Kidney (tissue), 14 donors: ENCODE results near the gene IQCM. TPM values are rescaled to one million over a fixed set of nuclear protein-coding genes. Genes with fewer than 3 reads are reported as not detected.

Source experiments
- DNase-seq, 5 donors: peaks; one replicate each; pipeline ENCODE4 v3.0.0-alpha.2; 2013 to 2020
- FAIRE-seq: peaks from 2 replicates; lab custom pipeline; 2012; peaks lifted over from hg19 to GRCh38; lab: Jason Lieb, UNC
- H3K27ac ChIP-seq, 2 donors: one replicate each; pipeline ENCODE4 v1.7.0; 2013; ENCODE audit warnings: low read depth in 2 of 2, low read length in 2 of 2, inconsistent platforms in 1 of 2
- H3K27me3 ChIP-seq: one replicate; pipeline ENCODE4 v1.7.1; 2013; ENCODE audit warnings: low read length, inconsistent platforms; ENCODE audit not compliant: control insufficient read depth, insufficient read depth
- H3K36me3 ChIP-seq, 3 donors: one replicate each; pipeline versions ENCODE4 v1.7.0 to v1.7.1; 2013; ENCODE audit warnings: low read length in 3 of 3, control low read depth in 1 of 3, inconsistent platforms in 1 of 3; ENCODE audit not compliant: insufficient read depth in 3 of 3, control insufficient read depth in 2 of 3
- H3K4me1 ChIP-seq, 3 donors: one replicate each; pipeline versions ENCODE4 v1.7.0 to v1.7.1; 2013; ENCODE audit warnings: low read length in 3 of 3, inconsistent platforms in 1 of 3, low read depth in 1 of 3; ENCODE audit not compliant: control insufficient read depth in 2 of 3, insufficient read depth in 2 of 3
- H3K4me3 ChIP-seq, 3 donors: one replicate each; pipeline versions ENCODE4 v1.7.0 to v1.8.1; 2013; ENCODE audit warnings: low read length in 3 of 3, control low read depth in 1 of 3, inconsistent platforms in 1 of 3
- H3K9ac ChIP-seq, 3 donors: one replicate each; pipeline versions ENCODE4 v1.7.0 to v1.7.1; 2013; ENCODE audit warnings: low read length in 3 of 3, control low read depth in 1 of 3, inconsistent platforms in 1 of 3
- H3K9me3 ChIP-seq, 3 donors: one replicate each; pipeline versions ENCODE4 v1.7.0 to v1.7.1; 2013; ENCODE audit warnings: low read length in 3 of 3, control low read depth in 1 of 3, inconsistent platforms in 1 of 3; ENCODE audit not compliant: control insufficient read depth in 2 of 3, insufficient read depth in 1 of 3
- intact Hi-C: fragments of 100-400 bp; cut with DNase I; formaldehyde crosslinking; loops from one replicate; pipeline ENCODE4 v1.11.1; 2022
- polyA plus RNA-seq: library from polyadenylated mRNA; stranded (reverse); fragments of 350-450 nt; fragmentation: Illumina TruSeq; extraction: RNeasy Lipid Tissue Mini Kit (QIAGEN cat#74804); gene quantifications from one replicate; pipeline ENCODE4 v1.2.3, GENCODE V29; 2014; ENCODE audit warnings: low read depth, low replicate concordance; ENCODE audit not compliant: insufficient read depth
- total RNA-seq: library from RNA; stranded (reverse); fragmentation: NEBNext Ultra II Directional; extraction: Animal tissue kit (Norgen Biotek cat#: 25700); gene quantifications from one replicate; pipeline ENCODE4 v1.2.1, GENCODE V29; 2021
- TF ChIP-seq, protein P1 (sequence below): IDR thresholded peaks from 3 replicates; pipeline ENCODE4 v1.5.1; 2012; ENCODE audit warnings: mild to moderate bottlenecking, moderate library complexity, borderline replicate concordance; ENCODE audit not compliant: insufficient read depth; ENCODE audit errors: extremely low read depth
- donor health status: control.
- donor health status: control.
- donor health status: control.
- donor health status: control.
- donor health status: control.
- donor health status: DM: yes; HTN: yes; CAD: no.
- donor health status: Normal renal cell carcinoma (clear cell type).

The IQCM gene
- total and polyA plus RNA-seq, 2 donors from 2014 or later, result not detected

- H3K27me3 ChIP-seq, result no peaks in the 10 kb centered on the region
- H3K4me3 ChIP-seq, result no peak overlapping the region
- H3K27ac ChIP-seq, result no peak overlapping the region
- H3K36me3 ChIP-seq, result no peaks in the 10 kb centered on the region
- no peaks in the 10 kb centered on the region for H3K9me3 ChIP-seq
- DNase-seq, result no peak
- H3K9ac ChIP-seq, result no peak overlapping the region
- TF ChIP-seq, protein P1, sequence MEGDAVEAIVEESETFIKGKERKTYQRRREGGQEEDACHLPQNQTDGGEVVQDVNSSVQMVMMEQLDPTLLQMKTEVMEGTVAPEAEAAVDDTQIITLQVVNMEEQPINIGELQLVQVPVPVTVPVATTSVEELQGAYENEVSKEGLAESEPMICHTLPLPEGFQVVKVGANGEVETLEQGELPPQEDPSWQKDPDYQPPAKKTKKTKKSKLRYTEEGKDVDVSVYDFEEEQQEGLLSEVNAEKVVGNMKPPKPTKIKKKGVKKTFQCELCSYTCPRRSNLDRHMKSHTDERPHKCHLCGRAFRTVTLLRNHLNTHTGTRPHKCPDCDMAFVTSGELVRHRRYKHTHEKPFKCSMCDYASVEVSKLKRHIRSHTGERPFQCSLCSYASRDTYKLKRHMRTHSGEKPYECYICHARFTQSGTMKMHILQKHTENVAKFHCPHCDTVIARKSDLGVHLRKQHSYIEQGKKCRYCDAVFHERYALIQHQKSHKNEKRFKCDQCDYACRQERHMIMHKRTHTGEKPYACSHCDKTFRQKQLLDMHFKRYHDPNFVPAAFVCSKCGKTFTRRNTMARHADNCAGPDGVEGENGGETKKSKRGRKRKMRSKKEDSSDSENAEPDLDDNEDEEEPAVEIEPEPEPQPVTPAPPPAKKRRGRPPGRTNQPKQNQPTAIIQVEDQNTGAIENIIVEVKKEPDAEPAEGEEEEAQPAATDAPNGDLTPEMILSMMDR, result no peak
- intact Hi-C loops, result no loop called here
- FAIRE-seq, result no peak
- no peaks in the 10 kb centered on the region for H3K4me1 ChIP-seq
Observed at GRCh38 chr4:149409555-149409962, 406.1 kb downstream of the IQCM start.

- Histone ChIP-seq H3K27ac (no peak overlapping the region), H3K36me3 (no peaks in the 10 kb centered on the region), H3K9me3 (no peaks in the 10 kb centered on the region), H3K27me3 (no peaks in the 10 kb centered on the region), H3K4me1 (no peaks in the 10 kb centered on the region), H3K4me3 (no peak overlapping the region), H3K9ac (no peak overlapping the region)
- FAIRE-seq, result no peak
- intact Hi-C loops, result no loop called here
- TF ChIP-seq, protein P1, result no peak
- peak in 1 of 5 donors; percentile 35 for DNase-seq
Observed at GRCh38 chr4:149409146-149409545, 406.5 kb downstream of the IQCM start.

DNA sequence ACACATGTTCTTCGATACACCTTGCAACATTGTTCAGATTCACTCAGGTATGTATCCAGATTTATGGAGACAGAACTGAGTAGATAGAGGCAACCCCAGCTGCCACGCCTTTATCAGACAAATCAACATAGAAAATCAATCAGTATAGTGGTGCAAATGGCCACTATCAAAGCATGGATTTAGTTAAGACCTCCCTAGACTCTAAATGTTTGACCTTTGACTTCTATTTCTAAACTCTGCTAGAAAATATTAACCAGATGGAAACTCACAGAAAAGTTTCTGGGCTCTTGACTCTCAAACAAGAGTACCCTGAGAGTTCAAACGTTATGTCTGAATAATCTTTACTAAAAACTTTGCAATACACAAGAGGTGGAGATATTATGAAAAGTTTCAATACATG lies 411.5 kb downstream of the IQCM start:
- FAIRE-seq, result no peak
- no peak for DNase-seq
- intact Hi-C loops, result no loop called here

GRCh38 chr4:149403081-149403480 lies 412.6 kb downstream of the IQCM start:
- Histone ChIP-seq H3K36me3 (no peaks in the 10 kb centered on the region), H3K4me3 (no peak overlapping the region), H3K9ac (no peak overlapping the region), H3K27me3 (no peaks in the 10 kb centered on the region), H3K4me1 (no peaks in the 10 kb centered on the region), H3K9me3 (no peaks in the 10 kb centered on the region), H3K27ac (no peak overlapping the region)
- DNase-seq (no peak), FAIRE-seq (no peak)
- intact Hi-C loops, result no loop called here
- TF ChIP-seq, protein P1, result no peak

More for the DNA sequence above, 411.5 kb downstream of the IQCM start:
- H3K9me3 ChIP-seq, result no peaks in the 10 kb centered on the region
- peak overlapping the region in 1 of 3 donors; percentile 1 for H3K4me3 ChIP-seq
- H3K27me3 ChIP-seq, result no peaks in the 10 kb centered on the region
- no peak overlapping the region for H3K9ac ChIP-seq
- no peak overlapping the region for H3K27ac ChIP-seq
- H3K36me3 ChIP-seq, result no peaks in the 10 kb centered on the region
- TF ChIP-seq, protein P1, result no peak
- H3K4me1 ChIP-seq, result no peaks in the 10 kb centered on the region
